Fibroblast of villous mesenchyme (primary cell): Measurements from ENCODE around the gene IRF3. TPM values are rescaled to one million over a fixed set of nuclear protein-coding genes. Genes with fewer than 3 reads are reported as not detected.
A peak's percentile ranks its signal among the peaks of the same experiment; 100 is the strongest.

Source experiments
- DNase-seq: peaks from one replicate; pipeline ENCODE4 v3.0.0-alpha.2; 2010; ENCODE audit warnings: low read depth
- H3K4me3 ChIP-seq: 2 replicates; pipeline ENCODE4 v1.5.1; 2011; ENCODE audit warnings: low read depth, mild to moderate bottlenecking, low read length
- total RNA-seq: library from RNA; depleted of rRNA; stranded (reverse); fragments of >200 nt; gene quantifications from 2 replicates; pipeline ENCODE4 v1.2.3, GENCODE V29; 2012
- TF ChIP-seq, protein P1 (sequence below): IDR thresholded peaks from 2 replicates; pipeline ENCODE4 v1.5.1; 2012; ENCODE audit warnings: low read depth, mild to moderate bottlenecking, low read length; ENCODE audit not compliant: insufficient read depth

The IRF3 gene
- total RNA-seq, 1 donor, result 66.5 TPM

DNA sequence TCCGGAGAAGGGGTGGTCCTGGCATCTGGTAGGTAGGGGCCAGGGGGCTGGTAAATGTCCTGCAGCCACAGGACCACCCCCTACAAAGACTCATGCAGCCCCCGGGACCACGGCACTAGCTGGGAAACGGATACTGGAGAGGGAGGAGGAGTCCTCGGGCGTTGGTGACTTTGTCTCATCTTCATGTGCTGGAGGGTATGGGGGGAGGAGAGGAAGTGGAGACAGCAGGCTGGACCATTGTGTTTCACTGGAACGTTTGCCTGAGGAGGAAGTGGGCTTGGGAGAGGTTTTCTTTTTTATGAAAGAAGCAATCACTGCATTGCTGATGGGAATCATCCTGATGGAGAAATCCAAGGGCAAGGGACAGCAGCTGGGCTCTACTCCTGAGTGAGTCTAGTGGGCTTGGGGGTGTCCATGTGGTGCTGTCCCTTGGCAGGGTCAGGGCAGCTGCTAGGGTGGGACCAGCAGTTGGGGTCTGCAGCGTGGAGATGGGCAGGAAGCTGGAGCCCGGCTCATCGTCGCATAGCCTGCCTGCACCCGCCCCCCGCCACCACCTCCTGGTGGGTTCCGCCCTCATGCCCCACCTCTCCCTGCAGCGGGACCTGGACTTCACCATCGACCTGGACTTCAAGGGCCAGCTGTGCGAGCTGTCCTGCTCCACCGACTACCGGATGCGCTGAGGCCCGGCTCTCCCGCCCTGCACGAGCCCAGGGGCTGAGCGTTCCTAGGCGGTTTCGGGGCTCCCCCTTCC is 22.1 kb upstream of the IRF3 start:
- H3K4me3 ChIP-seq, result no peak overlapping the region
- no peak for DNase-seq
- TF ChIP-seq, protein P1, sequence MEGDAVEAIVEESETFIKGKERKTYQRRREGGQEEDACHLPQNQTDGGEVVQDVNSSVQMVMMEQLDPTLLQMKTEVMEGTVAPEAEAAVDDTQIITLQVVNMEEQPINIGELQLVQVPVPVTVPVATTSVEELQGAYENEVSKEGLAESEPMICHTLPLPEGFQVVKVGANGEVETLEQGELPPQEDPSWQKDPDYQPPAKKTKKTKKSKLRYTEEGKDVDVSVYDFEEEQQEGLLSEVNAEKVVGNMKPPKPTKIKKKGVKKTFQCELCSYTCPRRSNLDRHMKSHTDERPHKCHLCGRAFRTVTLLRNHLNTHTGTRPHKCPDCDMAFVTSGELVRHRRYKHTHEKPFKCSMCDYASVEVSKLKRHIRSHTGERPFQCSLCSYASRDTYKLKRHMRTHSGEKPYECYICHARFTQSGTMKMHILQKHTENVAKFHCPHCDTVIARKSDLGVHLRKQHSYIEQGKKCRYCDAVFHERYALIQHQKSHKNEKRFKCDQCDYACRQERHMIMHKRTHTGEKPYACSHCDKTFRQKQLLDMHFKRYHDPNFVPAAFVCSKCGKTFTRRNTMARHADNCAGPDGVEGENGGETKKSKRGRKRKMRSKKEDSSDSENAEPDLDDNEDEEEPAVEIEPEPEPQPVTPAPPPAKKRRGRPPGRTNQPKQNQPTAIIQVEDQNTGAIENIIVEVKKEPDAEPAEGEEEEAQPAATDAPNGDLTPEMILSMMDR, result no peak

DNA sequence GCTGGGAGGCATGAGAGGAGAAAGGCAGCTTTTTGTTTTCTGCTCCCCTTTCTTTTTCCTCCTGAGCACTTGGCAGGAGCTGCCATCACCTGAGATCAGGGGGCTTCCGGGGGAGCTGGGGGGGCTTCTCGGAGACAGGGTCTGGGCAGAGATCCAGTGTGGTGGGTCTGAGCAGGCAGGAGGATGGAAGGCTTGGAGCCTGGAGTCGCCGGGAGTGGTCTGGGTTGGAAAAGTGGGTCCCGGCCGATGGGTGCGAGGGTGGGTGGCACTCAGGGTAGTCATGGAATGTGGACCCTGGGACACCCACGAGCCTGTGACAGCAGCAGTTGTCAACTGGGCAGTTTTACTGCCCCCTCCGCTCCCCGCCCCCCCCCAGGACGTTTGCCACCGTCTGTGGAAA is 21.5 kb upstream of the IRF3 start:
- no peak overlapping the region for H3K4me3 ChIP-seq
- TF ChIP-seq, protein P1, result no peak
- DNase-seq, result no peak

DNA sequence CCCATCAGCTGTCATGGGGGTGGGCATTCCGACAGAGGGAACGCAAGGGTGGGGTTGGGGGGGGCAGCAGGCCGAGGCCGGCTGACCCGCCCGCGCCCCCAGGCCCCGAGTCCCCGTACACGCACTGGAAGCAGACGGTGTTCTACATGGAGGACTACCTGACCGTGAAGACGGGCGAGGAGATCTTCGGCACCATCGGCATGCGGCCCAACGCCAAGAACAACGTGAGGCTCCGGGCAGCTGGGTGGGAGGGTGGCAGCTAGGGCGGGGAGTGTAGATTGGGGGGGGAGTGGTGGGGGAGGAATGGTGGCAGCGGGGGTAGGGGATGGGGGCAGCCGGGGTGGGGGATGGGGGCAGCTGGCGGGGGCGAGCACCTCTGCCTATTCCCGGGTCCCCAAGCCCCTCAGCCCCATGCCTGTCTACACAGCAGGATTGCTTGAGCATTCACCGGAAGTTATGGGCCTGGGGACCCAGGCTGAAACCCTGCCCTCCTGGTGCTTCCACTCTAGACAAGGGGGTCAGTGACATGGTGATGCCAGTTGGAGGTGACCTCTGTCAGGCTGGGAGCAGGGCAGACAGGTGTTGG is 20.9 kb upstream of the IRF3 start:
- H3K4me3 ChIP-seq, result no peak overlapping the region
- TF ChIP-seq, protein P1, result no peak
- no peak for DNase-seq

DNA sequence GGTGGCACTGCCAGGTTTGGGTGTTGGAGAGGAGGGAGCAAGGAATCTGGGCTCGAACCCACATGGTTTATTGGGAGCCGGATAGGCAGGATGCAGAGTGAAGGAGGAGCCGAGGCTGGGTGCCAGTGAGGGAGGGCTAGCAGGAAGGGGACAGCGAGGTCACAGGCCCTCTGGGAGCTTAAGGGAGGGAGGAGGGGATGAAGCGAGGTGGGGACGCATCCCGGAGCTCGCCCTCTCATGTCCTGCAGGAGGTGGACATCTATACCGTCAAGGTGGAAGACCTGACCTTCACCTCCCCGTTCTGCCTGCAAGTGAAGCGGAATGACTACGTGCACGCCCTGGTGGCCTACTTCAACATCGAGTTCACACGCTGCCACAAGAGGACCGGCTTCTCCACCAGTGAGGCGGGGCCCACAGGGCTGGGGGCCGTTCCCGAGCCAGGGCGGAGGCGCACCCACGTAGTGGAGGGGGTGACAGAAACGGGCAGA is 20.2 kb upstream of the IRF3 start:
- DNase-seq, result no peak
- TF ChIP-seq, protein P1, result no peak
- no peak overlapping the region for H3K4me3 ChIP-seq

DNA sequence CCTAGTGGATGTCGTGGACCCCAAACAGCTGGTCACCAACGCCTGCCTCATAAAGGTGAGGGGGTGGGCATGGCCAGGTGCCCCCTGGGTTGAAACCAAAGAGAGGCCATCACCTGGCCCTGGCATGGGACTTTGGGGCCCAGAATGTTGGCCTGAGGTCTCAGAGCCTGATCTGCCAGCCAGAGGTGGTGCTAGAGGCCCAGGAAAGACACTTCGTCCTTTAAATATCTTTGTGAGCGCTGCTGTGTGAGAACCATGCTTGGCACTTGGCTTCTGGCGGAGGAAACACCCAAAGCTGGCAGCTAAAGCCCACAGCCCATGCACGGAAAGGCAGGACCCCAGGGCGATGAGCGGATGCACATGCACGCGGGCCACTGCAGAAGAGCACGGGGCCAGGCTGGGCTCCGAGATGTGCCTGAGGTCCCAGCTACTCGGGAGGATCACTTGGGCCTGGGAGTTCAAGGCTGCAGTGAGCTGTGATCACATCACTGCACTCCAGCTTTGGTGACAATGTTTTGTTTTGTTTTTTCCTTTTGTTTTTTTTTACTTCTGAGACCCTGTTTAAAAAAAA is 19.4 kb upstream of the IRF3 start:
- no peak overlapping the region for H3K4me3 ChIP-seq
- TF ChIP-seq, protein P1, result no peak
- no peak for DNase-seq

DNA sequence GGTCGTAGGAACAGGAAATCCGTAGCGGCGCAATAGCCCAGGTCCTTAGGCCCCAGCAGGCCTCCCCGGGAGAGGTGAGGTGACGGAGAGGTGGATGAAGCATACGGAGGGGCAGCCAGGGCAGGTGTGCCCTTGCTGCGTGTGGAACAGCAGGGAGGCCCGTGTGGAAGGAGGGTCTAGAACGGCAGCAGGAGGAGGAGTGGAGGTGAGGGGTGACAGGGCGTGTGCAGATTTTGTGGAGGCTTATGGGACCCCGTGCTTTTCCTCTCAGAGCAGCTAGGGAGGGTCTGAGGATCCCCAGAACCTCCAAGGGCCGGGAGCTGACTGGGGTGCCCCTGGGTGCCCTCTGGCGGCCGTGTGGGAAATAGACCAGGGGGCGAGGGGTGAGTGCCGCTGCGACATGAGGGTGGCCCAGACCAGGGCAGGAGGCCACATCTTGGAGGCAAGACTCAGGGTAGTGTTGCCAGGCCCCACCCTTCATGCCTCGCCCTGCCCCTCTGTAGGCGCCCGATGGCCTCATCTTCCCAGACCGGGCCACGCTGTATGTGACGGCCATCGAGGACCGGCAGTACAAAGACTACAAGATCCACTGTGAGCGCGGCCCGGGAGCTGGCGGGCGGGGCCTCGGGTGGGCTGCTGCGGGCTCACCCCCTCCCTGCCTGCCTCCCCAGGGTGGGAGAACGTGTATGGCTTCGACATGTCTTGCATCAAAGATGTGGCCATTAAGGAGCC is 18.8 kb upstream of the IRF3 start:
- DNase-seq, result no peak
- TF ChIP-seq, protein P1, result peak; percentile 44

More for the DNA sequence above, 18.8 kb upstream of the IRF3 start:
- no peak overlapping the region for H3K4me3 ChIP-seq
